ENCODE measurements around the gene SSTR1. TPM values are rescaled to one million over a fixed set of nuclear protein-coding genes. Genes with fewer than 3 reads are reported as not detected.

SSTR1 gene
- total RNA-seq, 2 experiments from 2014 or later, result not detected

GRCh38 chr14:38203929-38204718, 3.6 kb upstream of the SSTR1 start:
- no peak for TF ChIP-seq CTCF (conservative IDR thresholded peaks at IDR 0.05; ENCODE audit: low read length)
- Histone ChIP-seq H2AFZ (ENCODE audit: low read length) (peak overlapping the region; percentile 65), H3K4me1 (ENCODE audit: insufficient read depth, low read length, poor library complexity, severe bottlenecking) (peaks cover 15% of the 10 kb centered on the region), H3K4me2 (ENCODE audit: low read length) (no peak overlapping the region), H3K9me3 (ENCODE audit: low read length) (peaks cover 19% of the 10 kb centered on the region), H3K36me3 (ENCODE audit: insufficient read depth, low read length) (no peaks in the 10 kb centered on the region), H3K4me3 (ENCODE audit: low read depth, low read length, poor library complexity, severe bottlenecking) (no peak overlapping the region), H4K20me1 (ENCODE audit: insufficient read depth, low read length) (no peaks in the 10 kb centered on the region), H3K9me2 (ENCODE audit: insufficient read depth, low read length) (no peaks in the 10 kb centered on the region), H3K79me2 (ENCODE audit: insufficient read depth, low read depth, low read length) (no peaks in the 10 kb centered on the region), H3K27ac (ENCODE audit: low read depth, low read length, poor library complexity, severe bottlenecking) (no peak overlapping the region)
- POLR2A ChIA-PET, result interaction anchor here (0.7 to 0.9 kb wide), 2 partner anchors 119 to 216 kb away, joined by 4 read pairs; no protein-coding TSS in a partner anchor
- BruUV-seq (replicated peaks), result no TSS peak
- intact Hi-C loops (cut with micrococcal nuclease; ENCODE audit: unreplicated experiment), result no loop called here
- CTCF ChIA-PET (ENCODE audit: unreplicated experiment), result no interaction called here
- no peak for DNase-seq (ENCODE audit: low spot score)

- H3K27ac ChIP-seq (ENCODE audit: low read depth, low read length, poor library complexity, severe bottlenecking), result no peak overlapping the region
- no peaks in the 10 kb centered on the region for H3K79me2 ChIP-seq (ENCODE audit: insufficient read depth, low read depth, low read length)
- no peak overlapping the region for H3K4me3 ChIP-seq (ENCODE audit: low read depth, low read length, poor library complexity, severe bottlenecking)
- no peaks in the 10 kb centered on the region for H3K9me2 ChIP-seq (ENCODE audit: insufficient read depth, low read length)
- BruUV-seq (replicated peaks), result no TSS peak
- no peak for DNase-seq (ENCODE audit: low spot score)
- no peaks in the 10 kb centered on the region for H3K36me3 ChIP-seq (ENCODE audit: insufficient read depth, low read length)
- TF ChIP-seq CTCF (conservative IDR thresholded peaks at IDR 0.05; ENCODE audit: low read length) (no peak), EZH2phosphoT487 (IDR thresholded peaks at IDR 0.05; ENCODE audit: borderline replicate concordance, low read depth, low read length) (no peak)
- ChIA-PET POLR2A (interaction anchor here (0.7 to 0.9 kb wide), 4 partner anchors 28 to 216 kb away, joined by 3 to 4 read pairs (median 4); no protein-coding TSS in a partner anchor), CTCF (ENCODE audit: unreplicated experiment) (no interaction called here)
- no peak overlapping the region for H3K4me2 ChIP-seq (ENCODE audit: low read length)
- peaks cover 15% of the 10 kb centered on the region for H3K4me1 ChIP-seq (ENCODE audit: insufficient read depth, low read length, poor library complexity, severe bottlenecking)
- intact Hi-C loops (cut with micrococcal nuclease; ENCODE audit: unreplicated experiment), result no loop called here
- H2AFZ ChIP-seq (ENCODE audit: low read length), result peak overlapping the region; percentile 26; the same call in 1 of the 2 replicates
- peaks cover 19% of the 10 kb centered on the region for H3K9me3 ChIP-seq (ENCODE audit: low read length)
- no peaks in the 10 kb centered on the region for H4K20me1 ChIP-seq (ENCODE audit: insufficient read depth, low read length)
Observed at GRCh38 chr14:38204719-38205115, 3.0 kb upstream of the SSTR1 start.

Data from OCI-LY7 (cell line).